ENCODE data around the gene IL13RA1.

Gene IL13RA1

GRCh38 chrX:118717678-118718391 lies 9.6 kb upstream of the IL13RA1 start:
- in situ Hi-C loops (cut with MboI; ENCODE audit: low sequenced_read_pairs, unreplicated experiment): no loop called here
- DNase-seq (ENCODE audit: low spot score): no peak
- TF ChIP-seq CTCF (IDR thresholded peaks at IDR 0.05; ENCODE audit: borderline replicate concordance, control extremely low read depth, extremely low read depth, insufficient read depth, missing control alignments): no peak

DNA sequence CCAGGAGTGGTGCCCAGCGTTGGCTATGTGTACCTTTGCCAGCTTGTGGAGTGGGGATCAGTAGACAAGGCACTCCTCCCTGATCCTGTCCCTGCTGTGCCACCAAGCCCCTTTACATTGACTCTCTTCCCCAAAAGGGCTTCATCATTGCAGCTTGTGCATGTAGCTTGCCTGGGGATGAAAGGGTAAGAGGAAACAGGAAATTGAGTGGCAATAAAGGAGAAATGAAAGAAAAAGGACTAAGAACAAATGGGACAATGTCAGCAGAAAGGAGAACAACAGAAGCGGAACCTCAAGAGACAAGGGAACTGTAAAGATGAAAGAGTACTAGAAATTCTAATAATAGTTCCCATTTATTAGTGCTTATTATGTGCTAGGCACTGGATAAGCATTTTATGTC lies 8.7 kb upstream of the IL13RA1 start:
- no peak for DNase-seq (ENCODE audit: low spot score)
- in situ Hi-C loops (cut with MboI; ENCODE audit: low sequenced_read_pairs, unreplicated experiment): no loop called here

DNA sequence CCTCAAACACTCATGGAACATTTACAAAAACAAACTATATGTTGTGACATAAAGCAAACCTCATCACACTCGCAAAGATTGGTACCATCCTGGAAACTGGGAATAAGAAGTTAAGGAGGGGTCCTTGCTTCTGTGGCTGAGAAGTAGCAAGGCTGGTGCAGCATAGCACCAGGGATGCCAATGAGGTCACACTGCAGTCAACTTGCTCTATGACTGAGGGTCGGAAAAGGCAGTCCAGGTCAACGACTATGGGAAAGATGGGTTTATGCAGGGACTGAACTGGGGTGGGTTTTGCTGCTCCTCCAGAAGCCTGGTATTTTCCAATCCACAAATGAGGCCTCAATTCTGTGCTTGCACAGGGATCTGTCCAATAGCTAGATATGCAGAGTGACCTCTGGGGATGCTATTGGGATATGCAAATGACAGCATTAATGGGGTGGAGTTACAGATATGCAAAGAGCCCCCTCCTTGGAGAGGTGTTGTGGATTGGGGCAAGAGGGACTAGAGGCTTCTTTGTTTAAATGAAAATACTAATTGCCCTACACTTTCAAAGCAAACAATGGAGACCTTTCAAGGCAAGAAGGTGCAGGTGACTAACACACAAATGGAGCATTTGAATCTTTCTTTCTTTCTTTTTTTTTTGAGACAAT lies 7.2 kb upstream of the IL13RA1 start:
- TF ChIP-seq CTCF (IDR thresholded peaks at IDR 0.05; ENCODE audit: borderline replicate concordance, control extremely low read depth, extremely low read depth, insufficient read depth, missing control alignments): no peak
- no peak for DNase-seq (ENCODE audit: low spot score)
- in situ Hi-C loops (cut with MboI; ENCODE audit: low sequenced_read_pairs, unreplicated experiment): no loop called here

More for the DNA sequence above, 8.7 kb upstream of the IL13RA1 start:
- TF ChIP-seq CTCF (IDR thresholded peaks at IDR 0.05; ENCODE audit: borderline replicate concordance, control extremely low read depth, extremely low read depth, insufficient read depth, missing control alignments): no peak

DNA sequence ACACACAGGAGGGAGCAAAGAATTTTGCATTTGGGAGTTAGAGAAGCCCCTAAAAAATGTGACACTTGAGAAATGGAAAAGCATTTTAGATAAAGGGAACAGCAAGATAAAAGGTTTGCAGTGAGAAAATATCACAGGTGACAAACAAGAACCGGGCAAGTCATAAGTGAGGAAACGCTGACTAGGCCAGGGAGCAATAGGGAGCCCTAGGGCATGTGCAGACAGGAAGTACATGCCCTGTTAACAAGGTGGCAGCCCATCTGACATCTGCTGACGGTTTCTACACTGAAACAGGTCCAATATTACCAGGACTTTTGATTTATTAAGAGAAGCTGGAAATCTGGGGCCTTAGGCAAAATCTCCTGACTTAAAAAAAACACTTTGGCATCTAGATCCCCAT lies 4.0 kb upstream of the IL13RA1 start:
- in situ Hi-C loops (cut with MboI; ENCODE audit: low sequenced_read_pairs, unreplicated experiment): no loop called here
- no peak for DNase-seq (ENCODE audit: low spot score)
- no peak for TF ChIP-seq CTCF (IDR thresholded peaks at IDR 0.05; ENCODE audit: borderline replicate concordance, control extremely low read depth, extremely low read depth, insufficient read depth, missing control alignments)

DNA sequence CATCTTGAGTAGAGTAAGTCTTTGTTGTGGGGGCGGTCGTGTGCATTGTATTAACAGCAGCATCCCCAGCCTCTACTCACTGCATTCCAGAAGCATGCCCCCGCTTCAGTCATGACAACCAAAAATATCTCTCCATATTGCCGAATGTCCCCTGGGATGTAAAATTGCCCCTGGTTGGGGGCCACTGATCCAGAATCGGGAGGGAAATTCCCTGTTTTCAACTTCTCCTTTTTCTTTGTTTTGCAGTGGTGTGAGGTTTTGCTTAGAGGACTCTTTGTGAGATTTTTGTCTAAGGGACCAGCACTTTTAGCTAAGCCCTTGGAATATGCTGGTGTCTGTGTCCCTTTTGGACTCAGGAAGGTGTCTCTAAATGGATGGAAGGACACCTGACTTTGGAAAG lies 3.0 kb upstream of the IL13RA1 start:
- no peak for TF ChIP-seq CTCF (IDR thresholded peaks at IDR 0.05; ENCODE audit: borderline replicate concordance, control extremely low read depth, extremely low read depth, insufficient read depth, missing control alignments)
- in situ Hi-C loops (cut with MboI; ENCODE audit: low sequenced_read_pairs, unreplicated experiment): no loop called here
- no peak for DNase-seq (ENCODE audit: low spot score)

- DNase-seq (ENCODE audit: low spot score): no peak
- in situ Hi-C loops (cut with MboI; ENCODE audit: low sequenced_read_pairs, unreplicated experiment): no loop called here
- TF ChIP-seq CTCF (IDR thresholded peaks at IDR 0.05; ENCODE audit: borderline replicate concordance, control extremely low read depth, extremely low read depth, insufficient read depth, missing control alignments): no peak
Observed at GRCh38 chrX:118724775-118725174, 2.6 kb upstream of the IL13RA1 start.

Measured in GM13976 (cell line).